22Rv1 (cell line): ENCODE results near the gene CLN3.
"Not testable (repeated sequence)": the region's sequence is repeated elsewhere in the genome, so short reads cannot be mapped to it uniquely, and the experiment has no call there.

Source experiments
- ZFX ChIP-seq: fragments of 450-650 bp; IDR thresholded peaks from 2 replicates; pipeline ENCODE4 v1.6.1; 2017; ENCODE audit warnings: antibody characterized with exemption, borderline replicate concordance
- TF ChIP-seq, protein P1 (sequence below): fragments of 450-650 bp; IDR thresholded peaks from 2 replicates; pipeline ENCODE4 v1.5.1; 2017; ENCODE audit warnings: mild to moderate bottlenecking

DNA sequence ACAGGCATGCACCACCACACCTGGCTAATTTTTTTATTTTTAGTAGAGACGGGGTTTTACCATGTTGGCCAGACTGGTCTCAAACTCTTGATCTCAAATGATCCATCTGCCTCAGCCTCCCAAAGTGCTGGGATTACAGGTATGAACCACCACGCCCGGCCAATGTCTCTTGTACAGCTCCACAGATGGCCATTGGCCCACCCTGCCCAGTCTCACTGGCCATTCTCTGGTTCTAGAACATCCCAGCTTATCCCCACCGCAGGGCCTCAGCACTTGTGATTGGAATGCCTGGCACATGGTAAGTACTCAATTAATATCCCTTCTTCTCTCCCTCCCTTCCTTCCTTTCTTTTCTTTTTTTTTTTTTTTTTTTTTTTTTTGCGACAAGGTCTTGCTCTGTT is 8.5 kb downstream of the CLN3 start:
- TF ChIP-seq, protein P1, sequence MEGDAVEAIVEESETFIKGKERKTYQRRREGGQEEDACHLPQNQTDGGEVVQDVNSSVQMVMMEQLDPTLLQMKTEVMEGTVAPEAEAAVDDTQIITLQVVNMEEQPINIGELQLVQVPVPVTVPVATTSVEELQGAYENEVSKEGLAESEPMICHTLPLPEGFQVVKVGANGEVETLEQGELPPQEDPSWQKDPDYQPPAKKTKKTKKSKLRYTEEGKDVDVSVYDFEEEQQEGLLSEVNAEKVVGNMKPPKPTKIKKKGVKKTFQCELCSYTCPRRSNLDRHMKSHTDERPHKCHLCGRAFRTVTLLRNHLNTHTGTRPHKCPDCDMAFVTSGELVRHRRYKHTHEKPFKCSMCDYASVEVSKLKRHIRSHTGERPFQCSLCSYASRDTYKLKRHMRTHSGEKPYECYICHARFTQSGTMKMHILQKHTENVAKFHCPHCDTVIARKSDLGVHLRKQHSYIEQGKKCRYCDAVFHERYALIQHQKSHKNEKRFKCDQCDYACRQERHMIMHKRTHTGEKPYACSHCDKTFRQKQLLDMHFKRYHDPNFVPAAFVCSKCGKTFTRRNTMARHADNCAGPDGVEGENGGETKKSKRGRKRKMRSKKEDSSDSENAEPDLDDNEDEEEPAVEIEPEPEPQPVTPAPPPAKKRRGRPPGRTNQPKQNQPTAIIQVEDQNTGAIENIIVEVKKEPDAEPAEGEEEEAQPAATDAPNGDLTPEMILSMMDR: not testable (repeated sequence)
- not testable (repeated sequence) for TF ChIP-seq ZFX
